Measurements from ENCODE around the gene PGAM2. TPM values are rescaled to one million over a fixed set of nuclear protein-coding genes. Genes with fewer than 3 reads are reported as not detected.
"Not testable (repeated sequence)": the region's sequence is repeated elsewhere in the genome, so short reads cannot be mapped to it uniquely, and the experiment has no call there.

The PGAM2 gene
- total and polyA plus RNA-seq, 2 of the 4 experiments (the other 2 are of a cell fraction) = not detected

- H4K5ac ChIP-seq (ENCODE audit: low read depth, low read length); H2BK15ac ChIP-seq (ENCODE audit: low read depth, low read length); H2BK5ac ChIP-seq (ENCODE audit: low read depth, low read length, poor library complexity, severe bottlenecking); H2BK120ac ChIP-seq (ENCODE audit: low read depth, low read length); H3K9ac ChIP-seq (ENCODE audit: low read depth, low read length); H3K4me1 ChIP-seq (ENCODE audit: control insufficient read depth, insufficient read depth, low read length); H3K36me3 ChIP-seq (ENCODE audit: control insufficient read depth, insufficient read depth, low read length); H2AFZ ChIP-seq (replicated peaks; ENCODE audit: low read length, poor library complexity); H4K91ac ChIP-seq (ENCODE audit: insufficient read depth, low read depth, low read length); H2AK9ac ChIP-seq (replicated peaks; ENCODE audit: low read depth, low read length, poor library complexity); H2AK5ac ChIP-seq (ENCODE audit: low read depth, low read length); dilution Hi-C loops (cut with HindIII; ENCODE audit: low sequenced_read_pairs, unreplicated experiment); H4K8ac ChIP-seq (ENCODE audit: low read depth in 2 of 2, low read length in 2 of 2); H3K27ac ChIP-seq (ENCODE audit: insufficient read depth, low read length); CTCF ChIA-PET; DNase-seq; H3K18ac ChIP-seq (ENCODE audit: low read depth, low read length); BruUV-seq (replicated peaks); H4K20me1 ChIP-seq (ENCODE audit: insufficient read depth, low read length); H3K4me2 ChIP-seq (ENCODE audit: low read depth, low read length); intact Hi-C loops (cut with micrococcal nuclease); H3K23ac ChIP-seq (ENCODE audit: low read depth, low read length); in situ Hi-C loops (cut with MboI; ENCODE audit: low sequenced_read_pairs); H3K27me3 ChIP-seq (ENCODE audit: control insufficient read depth, insufficient read depth, low read length); H3K79me1 ChIP-seq (ENCODE audit: low read depth in 1 of 2, low read length in 2 of 2); H3K9me3 ChIP-seq (ENCODE audit: control insufficient read depth, insufficient read depth, low read length); H3K4ac ChIP-seq (ENCODE audit: low read depth, low read length); H3K4me3 ChIP-seq (ENCODE audit: insufficient read depth, low read depth, low read length); H2BK20ac ChIP-seq (ENCODE audit: low read depth, low read length); H3K56ac ChIP-seq (ENCODE audit: extremely low read depth, insufficient read depth, low read length); POLR2A ChIA-PET (ENCODE audit: unreplicated experiment); H3K9me1 ChIP-seq (ENCODE audit: insufficient read depth, low read length); H3K14ac ChIP-seq (replicated peaks; ENCODE audit: low read depth, low read length); ATAC-seq (ENCODE audit: low read depth): not testable (repeated sequence)
- WGBS, 2 experiments (ENCODE audit: extremely low coverage in 2 of 2, insufficient read length in 1 of 2) = no CpG with 5 or more reads among the region's 11 CpGs
Observed at GRCh38 chr7:44029433-44029832, 35.9 kb downstream of the PGAM2 start.

DNA sequence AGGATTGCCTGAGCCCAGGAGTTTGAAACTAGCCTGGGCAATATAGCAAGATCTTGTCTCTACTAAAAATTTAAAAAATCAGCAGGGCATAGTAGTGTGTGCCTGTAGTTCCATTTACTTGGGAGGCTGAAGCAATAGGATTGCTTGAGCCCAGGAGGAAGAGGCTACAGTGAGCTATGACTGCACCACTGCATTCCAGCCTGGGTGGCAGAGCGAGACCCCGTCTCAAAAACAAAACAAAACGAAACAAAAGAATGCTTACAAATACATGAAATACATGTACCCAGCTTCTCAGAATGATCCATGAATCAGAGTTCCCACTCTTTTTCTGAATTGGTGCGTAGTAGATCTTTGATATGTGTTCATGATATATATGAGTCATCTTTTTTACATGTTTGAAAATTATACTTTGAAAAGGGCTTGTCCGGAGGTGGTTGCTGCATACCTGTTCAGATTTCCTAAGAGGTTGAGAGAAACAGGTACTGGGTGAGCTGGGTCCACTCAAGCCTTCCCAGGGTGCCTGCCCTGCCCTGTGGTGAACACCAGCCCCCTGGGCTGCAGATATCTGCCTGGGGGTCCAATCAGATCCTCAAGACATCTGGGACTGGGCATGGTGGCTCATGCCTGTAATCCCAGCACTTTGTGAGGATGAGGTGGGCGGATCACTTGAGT, 42.4 kb downstream of the PGAM2 start:
- CTCF ChIA-PET; H3K27me3 ChIP-seq (ENCODE audit: control insufficient read depth, insufficient read depth, low read length); H2AK5ac ChIP-seq (ENCODE audit: low read depth, low read length); H3K4ac ChIP-seq (ENCODE audit: low read depth, low read length); H4K8ac ChIP-seq (ENCODE audit: low read depth in 2 of 2, low read length in 2 of 2); H3K9ac ChIP-seq (ENCODE audit: low read depth, low read length); BruUV-seq (replicated peaks); H2BK120ac ChIP-seq (ENCODE audit: low read depth, low read length); H3K4me2 ChIP-seq (ENCODE audit: low read depth, low read length); dilution Hi-C loops (cut with HindIII; ENCODE audit: low sequenced_read_pairs, unreplicated experiment); H4K91ac ChIP-seq (ENCODE audit: insufficient read depth, low read depth, low read length); H3K27ac ChIP-seq (ENCODE audit: insufficient read depth, low read length); H3K23ac ChIP-seq (ENCODE audit: low read depth, low read length); H3K9me1 ChIP-seq (ENCODE audit: insufficient read depth, low read length); in situ Hi-C loops (cut with MboI; ENCODE audit: low sequenced_read_pairs); H3K79me1 ChIP-seq (ENCODE audit: low read depth in 1 of 2, low read length in 2 of 2); POLR2A ChIA-PET (ENCODE audit: unreplicated experiment); H3K18ac ChIP-seq (ENCODE audit: low read depth, low read length); H3K4me3 ChIP-seq (ENCODE audit: insufficient read depth, low read depth, low read length); H3K14ac ChIP-seq (replicated peaks; ENCODE audit: low read depth, low read length); H2AFZ ChIP-seq (replicated peaks; ENCODE audit: low read length, poor library complexity); ATAC-seq (ENCODE audit: low read depth); H3K4me1 ChIP-seq (ENCODE audit: control insufficient read depth, insufficient read depth, low read length); H2AK9ac ChIP-seq (replicated peaks; ENCODE audit: low read depth, low read length, poor library complexity); H2BK15ac ChIP-seq (ENCODE audit: low read depth, low read length); H3K9me3 ChIP-seq (ENCODE audit: control insufficient read depth, insufficient read depth, low read length); H4K5ac ChIP-seq (ENCODE audit: low read depth, low read length); H2BK20ac ChIP-seq (ENCODE audit: low read depth, low read length); DNase-seq; H2BK5ac ChIP-seq (ENCODE audit: low read depth, low read length, poor library complexity, severe bottlenecking); intact Hi-C loops (cut with micrococcal nuclease); H3K36me3 ChIP-seq (ENCODE audit: control insufficient read depth, insufficient read depth, low read length); H3K56ac ChIP-seq (ENCODE audit: extremely low read depth, insufficient read depth, low read length); H4K20me1 ChIP-seq (ENCODE audit: insufficient read depth, low read length): not testable (repeated sequence)
- WGBS, 2 experiments (ENCODE audit: extremely low coverage in 2 of 2, insufficient read length in 1 of 2) = no CpG with 5 or more reads among the region's 6 CpGs
